ENCODE results near the gene ITPRIPL2. TPM values are rescaled to one million over a fixed set of nuclear protein-coding genes. Genes with fewer than 3 reads are reported as not detected.

ITPRIPL2 gene
- total RNA-seq, 2 experiments from 2014 or later, result not detected

- H3K27ac ChIP-seq (ENCODE audit: low read depth, low read length, poor library complexity, severe bottlenecking), result no peak overlapping the region
- no peaks in the 10 kb centered on the region for H3K4me1 ChIP-seq (ENCODE audit: insufficient read depth, low read length, poor library complexity, severe bottlenecking)
- ChIA-PET CTCF (ENCODE audit: unreplicated experiment) (no interaction called here), POLR2A (no interaction called here)
- no peaks in the 10 kb centered on the region for H3K9me2 ChIP-seq (ENCODE audit: insufficient read depth, low read length)
- intact Hi-C loops (cut with micrococcal nuclease; ENCODE audit: unreplicated experiment), result loop anchor here (5.0 kb wide), 1 partner anchor 211 kb away; no protein-coding TSS in a partner anchor
- H3K9me3 ChIP-seq (ENCODE audit: low read length), result no peaks in the 10 kb centered on the region; the same call in 1 of the 2 replicates
- no peak overlapping the region for H3K4me3 ChIP-seq (ENCODE audit: low read depth, low read length, poor library complexity, severe bottlenecking)
- no peaks in the 10 kb centered on the region for H3K36me3 ChIP-seq (ENCODE audit: insufficient read depth, low read length)
- no TSS peak for BruUV-seq (replicated peaks)
- TF ChIP-seq EZH2phosphoT487 (IDR thresholded peaks at IDR 0.05; ENCODE audit: borderline replicate concordance, low read depth, low read length), result no peak
- TF ChIP-seq CTCF (conservative IDR thresholded peaks at IDR 0.05; ENCODE audit: low read length), result peak; percentile 30; the same call in 1 of the 2 replicates
- H3K79me2 ChIP-seq (ENCODE audit: insufficient read depth, low read depth, low read length), result no peaks in the 10 kb centered on the region
- H4K20me1 ChIP-seq (ENCODE audit: insufficient read depth, low read length), result no peaks in the 10 kb centered on the region
- H2AFZ ChIP-seq (ENCODE audit: low read length), result no peak overlapping the region
- H3K4me2 ChIP-seq (ENCODE audit: low read length), result no peak overlapping the region
- DNase-seq (ENCODE audit: low spot score), result no peak
Observed at GRCh38 chr16:19166500-19166899, 52.7 kb downstream of the ITPRIPL2 start.

GRCh38 chr16:19167710-19168370 lies 54.1 kb downstream of the ITPRIPL2 start, which contains the start of gene SYT17:
TSS of gene SYT17 (plus strand) at chr16:19168240. CDS start at chr16:19168647, 407 bp downstream.
- intact Hi-C loops (cut with micrococcal nuclease; ENCODE audit: unreplicated experiment), result loop anchor here (5.0 kb wide), 1 partner anchor 209 kb away; no protein-coding TSS in a partner anchor
- Histone ChIP-seq H3K79me2 (ENCODE audit: insufficient read depth, low read depth, low read length) (no peaks in the 10 kb centered on the region), H3K4me3 (ENCODE audit: low read depth, low read length, poor library complexity, severe bottlenecking) (no peak within 1 kb of the TSS), H4K20me1 (ENCODE audit: insufficient read depth, low read length) (no peaks in the 10 kb centered on the region), H3K27ac (ENCODE audit: low read depth, low read length, poor library complexity, severe bottlenecking) (no peak within 1 kb of the TSS), H3K9me2 (ENCODE audit: insufficient read depth, low read length) (no peaks in the 10 kb centered on the region), H3K9me3 (ENCODE audit: low read length) (no peaks in the 10 kb centered on the region; the same call in 1 of the 2 replicates), H3K36me3 (ENCODE audit: insufficient read depth, low read length) (no peaks in the 10 kb centered on the region), H3K4me2 (ENCODE audit: low read length) (peak within 1 kb of the TSS; percentile 30; the same call in 1 of the 2 replicates), H3K4me1 (ENCODE audit: insufficient read depth, low read length, poor library complexity, severe bottlenecking) (no peaks in the 10 kb centered on the region), H2AFZ (ENCODE audit: low read length) (no peak within 1 kb of the TSS)
- no TSS peak for BruUV-seq (replicated peaks)
- CTCF ChIA-PET (ENCODE audit: unreplicated experiment), result no interaction called here
- TF ChIP-seq EZH2phosphoT487 (IDR thresholded peaks at IDR 0.05; ENCODE audit: borderline replicate concordance, low read depth, low read length) (no peak), CTCF (conservative IDR thresholded peaks at IDR 0.05; ENCODE audit: low read length) (peak; percentile 71)
- POLR2A ChIA-PET, result no interaction called here
- DNase-seq (ENCODE audit: low spot score), result peak; percentile 57

Measured in OCI-LY7 (cell line).